Measurements from ENCODE around the gene ARID4B. TPM values are rescaled to one million over a fixed set of nuclear protein-coding genes. Genes with fewer than 3 reads are reported as not detected.

The ARID4B gene
- total and polyA plus RNA-seq, 2 of the 13 experiments (the other 11 are each of a cell fraction or from before 2014, with no cell fraction given), result 9.7 to 24.6 TPM

DNA sequence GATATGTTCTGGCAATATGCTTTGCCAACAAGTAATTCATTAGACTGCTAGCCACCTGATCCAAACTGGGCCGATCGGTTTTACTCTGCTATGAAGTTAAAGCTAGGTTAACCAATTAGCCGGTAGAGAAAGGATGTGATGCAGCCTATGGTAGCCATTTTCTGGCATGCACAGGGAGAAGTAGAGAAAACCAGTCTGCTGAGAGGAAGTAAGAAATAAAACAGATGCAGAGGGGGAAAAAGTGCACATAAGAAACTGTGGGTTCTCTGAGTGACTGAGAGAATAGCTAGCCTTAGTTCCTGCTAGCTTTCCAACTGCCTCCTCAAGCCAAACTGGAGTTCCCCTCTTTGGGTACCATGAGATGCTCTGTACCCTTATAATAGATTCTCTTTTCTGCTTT is 52.8 kb downstream of the ARID4B start:
- DNase-seq (ENCODE audit: low spot score) (no peak), ATAC-seq (no peak), FAIRE-seq (no peak)
- H3K9me3 ChIP-seq (ENCODE audit: low read length), result no peaks in the 10 kb centered on the region
- intact Hi-C loops (cut with micrococcal nuclease; ENCODE audit: unreplicated experiment) (no loop called here), in situ Hi-C loops (cut with HindIII; ENCODE audit: extremely low pct_ligation_motif_present, low pct_unique_long_range_greater_than_20kb) (no loop called here)
- H3K4me2 ChIP-seq (ENCODE audit: low read depth, low read length), result no peak overlapping the region
- peaks cover 14% of the 10 kb centered on the region for H3K4me1 ChIP-seq (ENCODE audit: insufficient read depth, low read length)
- ChIA-PET CTCF (ENCODE audit: low intra/inter-chr PET ratio, low total read pairs) (no interaction called here), POLR2A (interaction anchor here (0.5 to 1.2 kb wide), 4 partner anchors 53 to 229 kb away, joined by 3 read pairs; partner anchors contain the start of genes ARID4B, B3GALNT2 and GGPS1)
- TF ChIP-seq ZNF138 (CRISPR knock-in tag; IDR thresholded peaks at IDR 0.05; ENCODE audit: low read depth) (no peak), GABPA (IDR thresholded peaks at IDR 0.05; ENCODE audit: low read depth, low read length) (no peak), GABPA (CRISPR knock-in tag; IDR thresholded peaks at IDR 0.05; ENCODE audit: low read depth) (no peak)
- no peak overlapping the region for H2AFZ ChIP-seq (ENCODE audit: low read length)
- no peak overlapping the region for H3K27ac ChIP-seq (ENCODE audit: extremely low read length, insufficient read depth, low read length)
- BruUV-seq (replicated peaks), result no TSS peak
- H3K79me2 ChIP-seq (ENCODE audit: insufficient read depth, low read length), result peaks cover 94% of the 10 kb centered on the region
- 97% methylated on average over 3 of the region's 3 CpGs for WGBS (ENCODE audit: low lambda C conversion rate)
- H3K9ac ChIP-seq (ENCODE audit: insufficient read depth, low read depth, low read length), result no peak overlapping the region
- no peak overlapping the region for H3K4me3 ChIP-seq (replicated peaks in 1 of 3; ENCODE audit: insufficient read depth in 1 of 3, low read depth in 2 of 3, low read length in 3 of 3)
- H4K20me1 ChIP-seq (ENCODE audit: insufficient read depth, low read length), result peaks cover 68% of the 10 kb centered on the region
- H3K36me3 ChIP-seq (replicated peaks in 1 of 2; ENCODE audit: control insufficient read depth in 1 of 2, insufficient read depth in 2 of 2, low read length in 2 of 2), result no peaks in the 10 kb centered on the region
- H3K27me3 ChIP-seq (ENCODE audit: control insufficient read depth in 1 of 2, insufficient read depth in 2 of 2, low read length in 2 of 2), result no peaks in the 10 kb centered on the region

GRCh38 chr1:235272851-235273250 is 55.1 kb downstream of the ARID4B start:
- H3K79me2 ChIP-seq (ENCODE audit: insufficient read depth, low read length), result peaks cover 92% of the 10 kb centered on the region
- no TSS peak for BruUV-seq (replicated peaks)
- no peak overlapping the region for H3K27ac ChIP-seq (ENCODE audit: extremely low read length, insufficient read depth, low read length)
- intact Hi-C loops (cut with micrococcal nuclease; ENCODE audit: unreplicated experiment) (no loop called here), in situ Hi-C loops (cut with HindIII; ENCODE audit: extremely low pct_ligation_motif_present, low pct_unique_long_range_greater_than_20kb) (no loop called here)
- no peak overlapping the region for H3K9ac ChIP-seq (ENCODE audit: insufficient read depth, low read depth, low read length)
- H3K4me2 ChIP-seq (ENCODE audit: low read depth, low read length), result no peak overlapping the region
- no peak for FAIRE-seq
- no peaks in the 10 kb centered on the region for H3K27me3 ChIP-seq (ENCODE audit: control insufficient read depth in 1 of 2, insufficient read depth in 2 of 2, low read length in 2 of 2)
- H2AFZ ChIP-seq (ENCODE audit: low read length), result no peak overlapping the region
- no peaks in the 10 kb centered on the region for H3K36me3 ChIP-seq (replicated peaks in 1 of 2; ENCODE audit: control insufficient read depth in 1 of 2, insufficient read depth in 2 of 2, low read length in 2 of 2)
- ChIA-PET POLR2A (no interaction called here), CTCF (ENCODE audit: low intra/inter-chr PET ratio, low total read pairs) (no interaction called here)
- H3K4me1 ChIP-seq (ENCODE audit: insufficient read depth, low read length), result peaks cover 14% of the 10 kb centered on the region
- no peak for DNase-seq (ENCODE audit: low spot score)
- H4K20me1 ChIP-seq (ENCODE audit: insufficient read depth, low read length), result peaks cover 63% of the 10 kb centered on the region
- ATAC-seq, result no peak
- no peaks in the 10 kb centered on the region for H3K9me3 ChIP-seq (ENCODE audit: low read length)
- no peak overlapping the region for H3K4me3 ChIP-seq (replicated peaks in 1 of 3; ENCODE audit: insufficient read depth in 1 of 3, low read depth in 2 of 3, low read length in 3 of 3)
- no peak for TF ChIP-seq GABPA (IDR thresholded peaks at IDR 0.05; ENCODE audit: low read depth, low read length)
- no peak for TF ChIP-seq GABPA (CRISPR knock-in tag; IDR thresholded peaks at IDR 0.05; ENCODE audit: low read depth)
- TF ChIP-seq ZNF570 (CRISPR knock-in tag; IDR thresholded peaks at IDR 0.05; ENCODE audit: borderline replicate concordance), result no peak
- TF ChIP-seq SYNCRIP (IDR thresholded peaks at IDR 0.05; ENCODE audit: insufficient read depth, low read depth, low read length), result no peak
- 91% methylated on average over 4 of the region's 4 CpGs for WGBS (ENCODE audit: low lambda C conversion rate)

All from HepG2 (cell line).